Inferior parietal cortex (tissue), 1 donor: ENCODE measurements around the gene MAGEB18.

Experiments
- DNase-seq: peaks from one replicate; pipeline ENCODE4 v3.0.0-alpha.2; 2016; ENCODE audit errors: extremely low spot score

The MAGEB18 gene

DNA sequence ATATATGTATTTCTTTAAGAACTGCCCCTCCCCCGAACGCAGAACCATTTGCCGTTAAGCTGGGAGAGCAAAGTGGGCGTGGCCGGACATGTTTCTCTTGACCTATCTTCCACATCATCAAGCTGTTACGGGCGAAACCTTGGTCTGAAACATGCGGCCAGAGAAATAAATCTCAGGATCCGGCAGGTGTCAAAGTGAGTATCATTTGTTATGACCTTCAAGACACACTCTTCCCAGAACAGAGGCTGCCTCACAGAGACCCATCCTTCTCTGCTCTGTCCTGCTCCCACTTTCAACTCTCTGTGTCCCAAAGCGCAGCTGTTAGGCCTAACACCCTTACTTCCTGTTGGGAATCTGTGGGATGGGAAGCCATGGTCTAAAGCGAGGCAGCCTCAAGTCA lies at the start of gene MAGEB18:
MAGEB18 (plus strand) TSS at position 70 of the 400 bp plus-strand sequence. CDS start 643 bp downstream, outside the sequence.
- DNase-seq: no peak

DNA sequence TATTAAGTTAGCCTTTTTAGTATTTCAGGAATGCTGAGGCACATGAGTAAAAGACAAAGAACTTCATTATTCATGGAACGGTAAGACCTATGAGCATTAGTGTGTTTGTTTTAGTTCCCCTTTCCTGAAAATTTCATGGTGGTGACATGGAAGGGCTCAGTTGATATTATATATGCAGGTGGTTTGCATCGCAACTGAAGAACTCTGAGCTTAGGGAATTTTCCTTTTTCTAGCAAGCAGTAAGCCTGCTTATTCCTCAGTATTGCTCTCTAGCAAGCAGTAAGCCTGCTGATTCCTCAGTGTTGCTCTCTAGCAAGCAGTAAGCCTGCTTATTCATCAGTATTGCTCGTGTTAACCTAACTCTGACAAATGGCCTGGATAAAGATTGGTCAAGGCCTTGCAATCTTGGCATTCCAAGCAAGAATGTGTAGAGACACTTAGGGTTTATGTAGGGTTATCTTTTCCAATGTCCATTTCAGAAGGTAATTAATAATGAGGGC lies 37.7 kb upstream of the MAGEB18 start:
- DNase-seq: no peak

DNA sequence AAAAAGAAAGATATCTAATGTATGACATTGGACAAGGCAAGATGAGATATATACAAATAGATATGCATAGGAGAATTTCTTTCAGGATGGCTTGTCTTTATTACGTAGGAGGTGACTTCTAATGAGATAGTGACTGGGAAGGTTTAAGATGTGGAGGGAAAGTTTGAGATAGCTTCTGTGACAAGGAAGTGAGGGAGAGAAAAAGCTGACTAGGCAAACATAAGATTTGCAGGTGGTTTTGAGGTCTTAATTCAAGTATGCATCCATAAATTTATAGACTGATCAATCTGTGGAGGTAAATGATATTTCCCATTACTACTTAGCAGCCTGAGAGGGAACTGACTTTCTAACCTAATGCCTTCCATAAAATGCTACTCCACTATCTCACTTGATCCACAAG lies 29.0 kb upstream of the MAGEB18 start:
- no peak for DNase-seq

DNA sequence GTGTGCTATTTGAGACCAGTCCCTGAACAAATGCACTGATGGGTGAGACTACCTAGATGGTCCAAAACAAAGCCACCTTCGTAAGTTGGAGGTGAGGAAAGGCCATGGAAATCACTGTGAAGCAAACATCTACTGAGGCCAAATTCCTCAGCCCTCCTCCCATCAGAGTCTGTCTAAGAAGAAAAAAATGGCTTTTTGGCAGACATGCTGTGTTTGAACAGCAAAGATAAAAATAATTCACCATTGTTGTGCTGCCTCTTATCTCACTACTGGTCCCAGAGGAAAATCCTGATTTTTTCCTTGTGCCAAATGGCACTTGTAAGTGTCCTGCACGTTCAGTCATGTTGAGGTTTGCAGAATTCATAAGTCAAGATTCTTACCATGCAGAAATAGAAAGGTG lies 7.9 kb downstream of the MAGEB18 start:
- DNase-seq: no peak

DNA sequence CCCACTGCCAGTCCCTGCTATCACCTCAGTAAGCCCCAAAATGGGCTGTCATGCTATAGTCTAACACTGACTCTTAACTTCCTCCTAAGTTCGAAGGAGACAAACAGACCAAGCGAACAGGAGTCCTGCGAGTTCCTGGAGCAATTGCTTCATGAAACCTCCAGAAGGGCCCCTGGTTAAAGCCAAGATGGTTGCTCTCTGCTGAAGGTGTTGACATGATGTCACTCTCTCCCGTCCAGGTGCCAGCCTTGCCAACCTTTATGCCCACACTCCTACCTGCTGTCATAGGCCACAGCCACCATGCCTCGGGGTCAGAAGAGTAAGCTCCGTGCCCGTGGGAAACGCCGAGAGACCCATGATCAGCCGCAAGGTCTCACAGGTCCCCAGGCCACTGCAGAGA lies 22.2 kb downstream of the MAGEB18 start, which contains the start of gene MAGEB6B:
MAGEB6B (plus strand) TSS at position 301 of the 400 bp plus-strand sequence; CDS start at position 301, 0 bp downstream.
- no peak for DNase-seq
